IMR-90 (cell line): ENCODE data around the gene THBS1. TPM values are rescaled to one million over a fixed set of nuclear protein-coding genes. Genes with fewer than 3 reads are reported as not detected.

ENCODE experiments used
- ATAC-seq: fragments of 200-7000 bp; cut with Tn5 transposase; 2 replicates; pipeline ENCODE4 v1.9.1; 2020; ENCODE audit warnings: low read depth, mild to moderate bottlenecking, moderate library complexity
- BruUV-seq: library from RNA; stranded (reverse); fragments of 400-500 nt; replicated peaks from 2 replicates; lab custom pipeline; 2021; lab: Mats Ljungman, UMichigan
- CTCF ChIA-PET: fragments of 300-600 bp; formaldehyde crosslinking; extraction: SDS; loops from one replicate; lab custom pipeline; 2021; ENCODE audit warnings: antibody characterized with exemption; lab: Yijun Ruan, JAX
- POLR2A ChIA-PET: fragments of 300-600 bp; sonication (Branson Sonifier 250); formaldehyde crosslinking; loops from one replicate; lab custom pipeline; 2022; ENCODE audit warnings: antibody characterized with exemption; ENCODE audit not compliant: unreplicated experiment; lab: Charles Lee
- DNase-seq: peaks from one replicate; pipeline ENCODE4 v3.0.0; 2013
- H2AFZ ChIP-seq: replicated peaks from 2 replicates; pipeline ENCODE3; 2013; ENCODE audit warnings: low read length, mild to moderate bottlenecking; ENCODE audit not compliant: poor library complexity
- H2AK5ac ChIP-seq: 2 replicates; pipeline ENCODE4 v1.6.1; 2013; ENCODE audit warnings: low read depth, low read length, inconsistent platforms
- H2AK9ac ChIP-seq: replicated peaks from 2 replicates; pipeline ENCODE3; 2013; ENCODE audit warnings: mild to moderate bottlenecking, low read depth, low read length, moderate library complexity; ENCODE audit not compliant: poor library complexity
- H2BK120ac ChIP-seq: 2 replicates; pipeline ENCODE4 v1.6.1; 2013; ENCODE audit warnings: low read depth, low read length, inconsistent platforms
- H2BK15ac ChIP-seq: 3 replicates; pipeline ENCODE4 v1.6.1; 2013; ENCODE audit warnings: low read depth, low read length, inconsistent platforms
- H2BK20ac ChIP-seq: 2 replicates; pipeline ENCODE4 v1.6.1; 2013; ENCODE audit warnings: low read depth, mild to moderate bottlenecking, inconsistent platforms, low read length, moderate library complexity
- H2BK5ac ChIP-seq: 2 replicates; pipeline ENCODE4 v1.6.1; 2013; ENCODE audit warnings: mild to moderate bottlenecking, low read depth, low read length, inconsistent platforms; ENCODE audit not compliant: poor library complexity, severe bottlenecking
- H3K14ac ChIP-seq: replicated peaks from 2 replicates; pipeline ENCODE4 v1.6.1; 2013; ENCODE audit warnings: low read depth, low read length, inconsistent platforms
- H3K18ac ChIP-seq: 2 replicates; pipeline ENCODE4 v1.6.1; 2013; ENCODE audit warnings: low read depth, low read length, control low read depth
- H3K23ac ChIP-seq: 2 replicates; pipeline ENCODE4 v1.6.1; 2013; ENCODE audit warnings: low read depth, low read length, inconsistent platforms
- H3K27ac ChIP-seq: 2 replicates; pipeline ENCODE4 v1.5.1; 2013; ENCODE audit warnings: mild to moderate bottlenecking, control low read depth, low read length; ENCODE audit not compliant: insufficient read depth
- H3K27me3 ChIP-seq: 2 replicates; pipeline ENCODE4 v1.6.1; 2013; ENCODE audit warnings: low read length; ENCODE audit not compliant: control insufficient read depth, insufficient read depth
- H3K36me3 ChIP-seq: 2 replicates; pipeline ENCODE4 v1.6.1; 2013; ENCODE audit warnings: low read length, mixed read lengths; ENCODE audit not compliant: control insufficient read depth, insufficient read depth
- H3K4ac ChIP-seq: 2 replicates; pipeline ENCODE4 v1.6.1; 2013; ENCODE audit warnings: low read depth, low read length, inconsistent platforms
- H3K4me1 ChIP-seq: 2 replicates; pipeline ENCODE4 v1.6.1; 2013; ENCODE audit warnings: low read length, mixed read lengths; ENCODE audit not compliant: control insufficient read depth, insufficient read depth
- H3K4me2 ChIP-seq: 2 replicates; pipeline ENCODE4 v1.6.1; 2013; ENCODE audit warnings: low read depth, mild to moderate bottlenecking, control low read depth, low read length, moderate library complexity
- H3K4me3 ChIP-seq: 2 replicates; pipeline ENCODE4 v1.5.1; 2013; ENCODE audit warnings: low read depth, mild to moderate bottlenecking, control low read depth, low read length, moderate library complexity; ENCODE audit not compliant: insufficient read depth
- H3K56ac ChIP-seq: 2 replicates; pipeline ENCODE4 v1.6.1; 2013; ENCODE audit warnings: low read length, inconsistent platforms; ENCODE audit not compliant: insufficient read depth; ENCODE audit errors: extremely low read depth
- H3K79me1 ChIP-seq, 2 experiments: 2 replicates each; pipeline ENCODE4 v1.6.1; 2013; ENCODE audit warnings: low read length in 2 of 2, inconsistent platforms in 1 of 2, low read depth in 1 of 2
- H3K9ac ChIP-seq: 2 replicates; pipeline ENCODE4 v1.6.1; 2013; ENCODE audit warnings: low read depth, low read length, control low read depth
- H3K9me1 ChIP-seq: 2 replicates; pipeline ENCODE4 v1.6.1; 2013; ENCODE audit warnings: low read length, inconsistent platforms; ENCODE audit not compliant: insufficient read depth
- H3K9me3 ChIP-seq: 2 replicates; pipeline ENCODE4 v1.6.1; 2013; ENCODE audit warnings: low read length; ENCODE audit not compliant: control insufficient read depth, insufficient read depth
- H4K20me1 ChIP-seq: 2 replicates; pipeline ENCODE4 v1.6.1; 2013; ENCODE audit warnings: low read length, inconsistent platforms; ENCODE audit not compliant: insufficient read depth
- H4K5ac ChIP-seq: 2 replicates; pipeline ENCODE4 v1.6.1; 2013; ENCODE audit warnings: mild to moderate bottlenecking, low read depth, low read length, control low read depth
- H4K8ac ChIP-seq, 2 experiments: 2 replicates each; pipeline ENCODE4 v1.6.1; 2013; ENCODE audit warnings: low read depth in 2 of 2, low read length in 2 of 2, control low read depth in 1 of 2, inconsistent platforms in 1 of 2
- H4K91ac ChIP-seq: 2 replicates; pipeline ENCODE4 v1.6.1; 2013; ENCODE audit warnings: low read depth, low read length, inconsistent platforms; ENCODE audit not compliant: insufficient read depth
- MAFK ChIP-seq: IDR thresholded peaks from 2 replicates; pipeline ENCODE4 v1.6.1; 2012; ENCODE audit warnings: low read depth, low read length, improper control_type of control experiment
- MXI1 ChIP-seq: IDR thresholded peaks from 2 replicates; pipeline ENCODE4 v1.6.1; 2012; ENCODE audit warnings: low read depth, mild to moderate bottlenecking, low read length, moderate library complexity, borderline replicate concordance
- POLR2A ChIP-seq: IDR thresholded peaks from 2 replicates; pipeline ENCODE4 v1.6.1; 2012; ENCODE audit warnings: mild to moderate bottlenecking, low read depth, low read length
- RAD21 ChIP-seq: IDR thresholded peaks from 2 replicates; pipeline ENCODE4 v1.6.1; 2012; ENCODE audit warnings: low read length, improper control_type of control experiment
- RCOR1 ChIP-seq: IDR thresholded peaks from 2 replicates; pipeline ENCODE4 v1.6.1; 2012; ENCODE audit warnings: mild to moderate bottlenecking, low read length, improper control_type of control experiment; ENCODE audit not compliant: insufficient replicate concordance
- WGBS, 2 experiments: methylation state at CpG; one replicate each; pipeline versions ENCODE4 v1.1.5 to v1.1.7; 2013; ENCODE audit warnings: missing lambda C conversion rate in 2 of 2; ENCODE audit not compliant: insufficient read length in 1 of 2; ENCODE audit errors: extremely low coverage in 2 of 2; 5-methylcytosine and 5-hydroxymethylcytosine counted together
- dilution Hi-C: fragments of 300-500 bp; cut with HindIII; formaldehyde crosslinking; loops from one replicate; pipeline ENCODE4 v1.14.3; 2018; ENCODE audit warnings: low sequenced_read_pairs; ENCODE audit not compliant: unreplicated experiment
- in situ Hi-C: fragments of 300-500 bp; cut with MboI; formaldehyde crosslinking; loops from 3 replicates; pipeline ENCODE4 v1.14.3; 2019; ENCODE audit warnings: low sequenced_read_pairs, inconsistent platforms, mixed read lengths
- intact Hi-C: fragments of 100-400 bp; cut with micrococcal nuclease; formaldehyde crosslinking; loops from 2 replicates; pipeline ENCODE4 v1.10.0; 2022
- polyA plus RNA-seq, 3 experiments: library from polyadenylated mRNA; depleted of rRNA; stranded (reverse); fragments of >200 nt; gene quantifications; 2 replicates each; pipeline ENCODE4 v1.2.3, GENCODE V29; 2012; ENCODE audit warnings: low replicate concordance in 1 of 3
- total RNA-seq: library from RNA; depleted of rRNA; stranded (reverse); fragments of >200 nt; gene quantifications from 2 replicates; pipeline ENCODE4 v1.2.3, GENCODE V29; 2012

The THBS1 gene
- total and polyA plus RNA-seq, 2 of the 4 experiments (the other 2 are of a cell fraction): 1,562 to 4,071 TPM

DNA sequence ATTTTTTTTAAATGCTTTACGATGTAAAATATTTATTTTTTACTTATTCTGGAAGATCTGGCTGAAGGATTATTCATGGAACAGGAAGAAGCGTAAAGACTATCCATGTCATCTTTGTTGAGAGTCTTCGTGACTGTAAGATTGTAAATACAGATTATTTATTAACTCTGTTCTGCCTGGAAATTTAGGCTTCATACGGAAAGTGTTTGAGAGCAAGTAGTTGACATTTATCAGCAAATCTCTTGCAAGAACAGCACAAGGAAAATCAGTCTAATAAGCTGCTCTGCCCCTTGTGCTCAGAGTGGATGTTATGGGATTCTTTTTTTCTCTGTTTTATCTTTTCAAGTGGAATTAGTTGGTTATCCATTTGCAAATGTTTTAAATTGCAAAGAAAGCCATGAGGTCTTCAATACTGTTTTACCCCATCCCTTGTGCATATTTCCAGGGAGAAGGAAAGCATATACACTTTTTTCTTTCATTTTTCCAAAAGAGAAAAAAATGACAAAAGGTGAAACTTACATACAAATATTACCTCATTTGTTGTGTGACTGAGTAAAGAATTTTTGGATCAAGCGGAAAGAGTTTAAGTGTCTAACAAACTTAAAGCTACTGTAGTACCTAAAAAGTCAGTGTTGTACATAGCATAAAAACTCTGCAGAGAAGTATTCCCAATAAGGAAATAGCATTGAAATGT is 15.6 kb downstream of the THBS1 start:
- H2BK5ac ChIP-seq: no peak overlapping the region
- no peak overlapping the region for H2AK5ac ChIP-seq
- peaks cover 37% of the 10 kb centered on the region for H3K36me3 ChIP-seq
- TF ChIP-seq MXI1 (no peak), RCOR1 (no peak), MAFK (no peak), RAD21 (no peak), POLR2A (peak; percentile 72)
- in situ Hi-C loops (no loop called here), dilution Hi-C loops (no loop called here), intact Hi-C loops (no loop called here)
- no peak overlapping the region for H3K4me3 ChIP-seq
- no peak overlapping the region for H3K4me2 ChIP-seq
- H3K4me1 ChIP-seq: peaks cover 2% of the 10 kb centered on the region
- POLR2A ChIA-PET: no interaction called here
- H2AK9ac ChIP-seq: no peak overlapping the region
- no peak overlapping the region for H2AFZ ChIP-seq
- ATAC-seq (no peak), DNase-seq (peak; percentile 52)
- H4K20me1 ChIP-seq: peaks cover 75% of the 10 kb centered on the region
- no peak overlapping the region for H2BK20ac ChIP-seq
- no peak overlapping the region for H3K18ac ChIP-seq
- H3K14ac ChIP-seq: no peak overlapping the region
- CTCF ChIA-PET: no interaction called here
- H4K91ac ChIP-seq: no peak overlapping the region
- no peak overlapping the region for H2BK15ac ChIP-seq
- no peak overlapping the region for H4K5ac ChIP-seq
- no peak overlapping the region for H3K9ac ChIP-seq
- no peak overlapping the region for H3K27ac ChIP-seq
- H2BK120ac ChIP-seq: no peak overlapping the region
- no peaks in the 10 kb centered on the region for H3K9me3 ChIP-seq
- H4K8ac ChIP-seq: no peak overlapping the region
- peaks cover 0 to 33% of the 10 kb centered on the region in 2 experiments; a peak in 2 of 4 replicates for H3K79me1 ChIP-seq
- H3K56ac ChIP-seq: no peak overlapping the region
- H3K9me1 ChIP-seq: peaks cover 11% of the 10 kb centered on the region
- no peak overlapping the region for H3K4ac ChIP-seq
- no peaks in the 10 kb centered on the region for H3K27me3 ChIP-seq
- no TSS peak for BruUV-seq
- H3K23ac ChIP-seq: no peak overlapping the region
- no CpG with 5 or more reads among the region's 5 CpGs for WGBS, 2 experiments
